HG03378 (cell line): Measurements from ENCODE around the gene JMY.

Experiments used
- ATAC-seq: cut with Tn5 transposase; IDR thresholded peaks from one replicate; pipeline ENCODE4 v1.9.1; 2021; ENCODE audit warnings: mild to moderate bottlenecking, moderate library complexity; ENCODE audit not compliant: unreplicated experiment

The JMY gene, protein sequence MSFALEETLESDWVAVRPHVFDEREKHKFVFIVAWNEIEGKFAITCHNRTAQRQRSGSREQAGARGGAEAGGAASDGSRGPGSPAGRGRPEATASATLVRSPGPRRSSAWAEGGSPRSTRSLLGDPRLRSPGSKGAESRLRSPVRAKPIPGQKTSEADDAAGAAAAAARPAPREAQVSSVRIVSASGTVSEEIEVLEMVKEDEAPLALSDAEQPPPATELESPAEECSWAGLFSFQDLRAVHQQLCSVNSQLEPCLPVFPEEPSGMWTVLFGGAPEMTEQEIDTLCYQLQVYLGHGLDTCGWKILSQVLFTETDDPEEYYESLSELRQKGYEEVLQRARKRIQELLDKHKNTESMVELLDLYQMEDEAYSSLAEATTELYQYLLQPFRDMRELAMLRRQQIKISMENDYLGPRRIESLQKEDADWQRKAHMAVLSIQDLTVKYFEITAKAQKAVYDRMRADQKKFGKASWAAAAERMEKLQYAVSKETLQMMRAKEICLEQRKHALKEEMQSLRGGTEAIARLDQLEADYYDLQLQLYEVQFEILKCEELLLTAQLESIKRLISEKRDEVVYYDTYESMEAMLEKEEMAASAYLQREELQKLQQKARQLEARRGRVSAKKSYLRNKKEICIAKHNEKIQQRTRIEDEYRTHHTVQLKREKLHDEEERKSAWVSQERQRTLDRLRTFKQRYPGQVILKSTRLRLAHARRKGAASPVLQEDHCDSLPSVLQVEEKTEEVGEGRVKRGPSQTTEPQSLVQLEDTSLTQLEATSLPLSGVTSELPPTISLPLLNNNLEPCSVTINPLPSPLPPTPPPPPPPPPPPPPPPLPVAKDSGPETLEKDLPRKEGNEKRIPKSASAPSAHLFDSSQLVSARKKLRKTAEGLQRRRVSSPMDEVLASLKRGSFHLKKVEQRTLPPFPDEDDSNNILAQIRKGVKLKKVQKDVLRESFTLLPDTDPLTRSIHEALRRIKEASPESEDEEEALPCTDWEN

DNA sequence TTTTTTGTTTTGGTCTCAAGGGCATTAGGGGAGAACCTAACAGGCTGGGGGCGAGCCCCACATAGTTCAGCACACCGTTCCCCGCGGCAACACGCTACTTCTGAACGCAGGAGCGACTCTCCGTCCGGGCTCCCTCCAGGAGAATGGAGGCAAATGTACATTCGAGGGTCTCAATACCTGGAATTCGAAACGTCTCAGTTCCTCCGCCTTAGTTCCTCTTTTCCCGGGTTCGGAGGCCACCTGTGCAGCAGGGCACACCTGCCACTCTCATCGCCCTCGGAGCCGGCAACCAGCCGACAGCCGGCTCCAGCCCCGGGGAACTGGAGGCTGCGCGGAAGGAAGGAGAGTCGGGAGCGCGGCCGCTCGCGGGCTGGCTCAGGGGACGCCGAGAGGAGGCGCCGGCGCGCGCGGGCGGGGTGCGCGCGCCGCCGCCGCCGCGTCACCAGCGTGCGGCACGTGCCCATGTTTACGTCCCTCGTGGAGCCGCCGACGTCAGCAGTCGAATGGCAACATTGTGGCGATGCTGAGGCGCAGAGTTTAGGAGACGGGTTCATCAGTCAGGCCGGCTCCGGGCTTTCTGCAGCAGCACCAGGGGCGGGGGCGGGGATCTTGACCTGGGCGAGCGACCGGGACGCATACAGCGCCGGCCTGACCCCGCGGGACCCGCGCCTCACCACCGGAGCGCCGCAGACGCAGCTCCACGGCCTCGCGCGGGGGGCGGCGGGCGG lies at the start of gene JMY:
Gene JMY (plus strand): TSS at position 498 of the 728 bp plus-strand sequence. CDS start 520 bp downstream, outside the sequence.
- peak; percentile 40 for ATAC-seq

DNA sequence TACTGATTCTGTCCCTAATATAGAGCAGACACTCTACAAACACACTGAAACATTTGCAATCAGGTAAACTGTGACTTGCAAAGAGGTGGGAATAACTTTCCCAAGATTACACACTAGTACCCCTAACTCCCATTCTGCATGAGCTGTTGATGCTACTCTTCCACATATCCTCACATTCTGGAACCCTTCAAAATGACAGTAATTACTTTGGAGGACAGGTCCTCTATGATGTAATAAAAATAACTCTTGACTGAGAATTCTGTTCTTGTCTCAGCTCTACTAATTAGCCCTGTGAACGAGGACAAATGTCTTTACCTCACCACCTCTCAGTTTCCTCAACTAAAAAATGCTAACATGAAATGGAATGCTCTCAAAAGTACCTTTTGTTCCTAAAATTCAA lies 49.5 kb upstream of the JMY start:
- no peak for ATAC-seq

DNA sequence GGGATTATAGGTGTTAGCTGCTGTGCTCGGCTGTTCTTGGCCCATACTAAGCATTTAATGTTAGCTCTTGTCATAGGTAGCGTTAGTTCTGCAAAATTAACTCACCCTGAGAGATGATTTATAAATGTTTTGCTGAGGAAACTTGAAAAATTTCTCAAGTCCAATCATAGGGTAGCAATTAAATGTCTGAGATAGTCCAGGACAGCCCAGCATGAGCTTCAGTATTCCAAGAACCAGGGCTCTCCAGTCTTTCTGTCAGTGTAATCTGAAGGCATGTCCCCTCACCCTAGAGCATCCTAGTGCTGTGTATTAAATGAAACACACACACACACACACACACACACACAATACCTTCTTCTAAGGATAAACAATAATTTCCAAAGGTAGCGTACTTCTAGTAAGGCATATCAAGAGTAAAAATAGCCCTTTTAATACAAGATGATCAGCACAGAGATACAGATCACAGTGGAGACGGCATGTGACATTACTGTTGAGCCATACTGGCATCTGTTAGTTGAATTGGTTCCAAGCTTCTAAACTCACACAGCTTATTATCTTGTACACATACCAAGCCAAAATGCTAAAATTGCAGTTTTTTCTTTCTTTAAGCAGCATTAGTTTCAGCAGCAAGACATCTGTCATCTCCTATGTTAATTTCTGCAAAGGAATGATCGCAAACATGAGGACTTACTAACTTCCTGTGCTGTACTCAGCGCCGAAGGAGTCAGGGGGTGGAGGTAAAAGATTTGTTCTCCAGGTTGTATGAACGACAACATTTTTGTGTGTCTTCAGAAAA lies 46.3 kb upstream of the JMY start:
- ATAC-seq = no peak

DNA sequence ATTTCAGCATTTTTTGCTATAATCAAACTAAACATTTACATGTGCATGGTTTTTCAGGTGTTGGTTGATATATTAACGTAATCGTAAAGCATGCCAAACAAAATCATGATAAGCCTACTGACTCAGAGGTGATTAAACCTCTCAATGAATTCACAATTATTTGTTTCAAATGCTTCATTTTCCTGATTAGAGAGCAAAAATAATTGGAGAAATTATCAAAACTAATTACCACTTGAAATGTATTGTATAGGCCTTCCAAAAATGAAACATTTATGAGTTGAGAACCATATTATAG lies 45.7 kb upstream of the JMY start:
- no peak for ATAC-seq

DNA sequence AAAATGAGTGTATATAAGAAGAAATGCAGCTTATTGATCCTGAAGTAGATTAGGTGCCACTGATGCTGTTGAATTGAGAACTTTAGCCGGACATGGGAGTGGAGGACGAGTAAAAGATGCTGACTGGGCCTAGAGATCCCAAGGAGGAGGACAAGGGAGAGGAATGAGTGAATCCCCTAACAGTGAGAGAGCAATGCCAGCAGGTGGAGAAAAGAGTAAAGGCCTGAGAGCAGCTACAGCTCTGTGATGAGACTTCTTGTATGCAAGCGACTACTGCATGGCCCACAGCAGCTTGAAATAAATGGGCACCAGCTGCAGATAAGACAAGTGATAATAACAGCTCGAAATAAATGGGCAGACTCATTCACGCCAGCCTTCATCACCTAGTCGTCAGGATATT lies 44.5 kb upstream of the JMY start:
- no peak for ATAC-seq

DNA sequence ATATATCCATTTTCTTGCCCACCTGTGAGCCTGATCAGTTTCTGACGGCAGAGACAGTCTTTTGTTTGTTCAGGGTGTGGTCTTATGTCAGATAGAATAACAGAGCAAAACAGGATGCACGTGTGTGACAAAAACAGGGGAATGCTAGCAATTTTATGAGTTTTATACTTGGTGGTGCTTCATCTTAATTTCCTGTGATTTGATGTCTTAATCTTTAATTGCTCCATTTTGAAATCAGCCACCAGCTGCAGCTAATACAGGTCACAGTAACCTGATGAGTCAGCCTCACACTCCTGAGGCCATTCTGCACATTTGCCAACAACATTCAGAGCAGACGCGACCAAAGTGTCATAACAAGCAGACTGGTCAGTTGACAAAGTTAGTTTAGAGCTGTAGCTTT lies 42.3 kb upstream of the JMY start:
- ATAC-seq = no peak

DNA sequence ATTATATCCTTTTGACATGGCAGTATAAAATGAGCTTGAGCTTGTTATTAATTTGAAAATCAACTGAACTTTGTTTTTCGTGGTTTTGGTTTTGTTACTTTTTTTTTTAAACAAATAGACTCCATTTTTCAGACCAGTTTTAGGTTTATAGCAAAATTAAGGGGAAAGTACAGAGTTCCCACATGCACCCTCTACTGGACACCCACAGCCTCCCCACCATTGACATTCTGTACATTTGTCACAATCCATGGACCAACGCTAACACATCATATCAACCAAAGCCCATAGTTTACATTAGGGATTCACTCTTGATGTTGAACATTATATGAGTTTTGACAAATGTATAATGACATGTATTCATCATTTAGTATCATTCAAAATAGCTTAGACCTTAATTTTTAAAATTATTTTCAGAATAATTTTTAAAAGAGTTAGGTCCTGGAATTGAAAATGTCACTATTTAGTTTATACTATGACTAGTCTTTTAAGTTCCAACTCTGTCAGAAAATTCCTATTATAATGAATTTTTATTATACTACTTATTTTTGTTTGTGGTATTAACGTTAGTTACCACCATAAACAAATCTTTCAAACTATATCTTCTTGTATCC lies 35.3 kb upstream of the JMY start:
- ATAC-seq = no peak

DNA sequence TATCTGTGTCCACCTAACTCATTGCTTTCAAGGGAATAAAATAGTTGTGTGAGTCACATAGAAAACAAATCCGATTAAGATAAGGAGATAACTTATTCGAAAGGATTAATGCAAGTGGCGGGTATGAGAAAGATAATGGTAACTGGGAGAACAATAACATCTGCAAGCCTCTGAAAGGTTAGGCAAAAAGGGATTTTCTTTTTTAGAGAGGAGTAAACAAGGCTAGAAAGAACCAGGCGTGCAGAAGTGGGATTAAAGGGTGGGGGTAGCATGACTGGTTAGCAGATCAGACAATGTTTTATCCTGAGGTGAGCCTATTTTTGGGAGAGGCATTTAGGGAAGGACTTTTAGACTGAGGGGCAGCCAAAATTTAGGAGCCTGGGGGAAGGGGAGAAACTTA lies 34.7 kb upstream of the JMY start:
- no peak for ATAC-seq

DNA sequence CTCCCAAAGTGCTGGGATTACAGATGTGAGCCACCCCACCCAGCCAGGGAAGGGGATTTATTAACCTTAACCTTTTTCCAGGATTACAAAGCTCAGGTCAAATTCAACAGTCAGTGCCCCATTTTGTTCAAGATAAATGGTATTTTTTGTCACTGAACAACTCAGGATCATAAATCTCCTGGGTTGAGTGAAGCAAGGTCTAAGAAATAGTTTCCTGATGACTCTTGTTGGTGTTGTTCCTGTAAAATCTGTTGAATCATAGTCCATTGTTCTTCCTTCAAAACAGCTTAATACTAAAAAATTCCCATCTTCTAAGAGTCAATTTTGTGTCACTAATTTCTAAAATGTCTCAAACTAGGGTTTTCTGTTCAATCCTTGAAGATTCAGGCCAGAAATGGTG lies 33.9 kb upstream of the JMY start:
- no peak for ATAC-seq

DNA sequence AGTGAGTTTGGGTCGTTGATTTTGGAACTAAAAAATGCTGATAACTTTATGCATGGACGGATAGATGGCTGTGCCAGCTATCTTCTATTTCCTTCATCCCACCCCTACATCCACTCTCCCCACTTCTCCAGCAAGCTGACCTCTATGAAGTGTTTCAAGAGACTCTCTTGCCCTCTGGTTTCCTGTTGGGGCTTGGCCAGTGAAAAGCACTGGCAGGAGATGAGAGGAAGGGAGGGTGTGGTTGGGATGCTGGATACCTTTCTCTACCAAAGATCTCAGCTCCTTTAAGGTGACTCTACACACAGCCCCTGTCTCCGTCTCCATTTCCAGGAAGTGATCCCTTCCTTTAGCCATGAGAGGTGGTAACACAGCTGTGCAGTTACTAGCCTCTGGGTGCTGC lies 30.0 kb upstream of the JMY start:
- ATAC-seq = no peak

DNA sequence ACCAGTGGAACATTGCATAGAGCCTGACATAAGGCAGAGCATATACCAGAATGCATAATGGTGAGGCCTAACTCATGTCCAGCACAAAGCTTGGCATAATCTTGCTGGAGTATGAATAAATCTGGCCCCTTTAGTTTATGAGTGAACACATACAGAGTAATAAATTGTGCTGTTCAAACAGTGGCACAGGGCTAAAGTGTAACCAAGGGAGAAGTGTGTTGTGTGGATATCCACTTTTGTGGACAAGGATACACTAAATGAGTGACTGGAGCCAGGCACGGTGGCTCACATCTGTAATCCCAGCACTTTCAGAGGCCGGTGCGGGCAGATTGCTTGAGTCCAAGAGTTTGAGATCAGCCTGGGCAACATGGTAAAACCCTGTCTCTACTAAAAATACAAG lies 29.4 kb upstream of the JMY start:
- ATAC-seq = no peak

DNA sequence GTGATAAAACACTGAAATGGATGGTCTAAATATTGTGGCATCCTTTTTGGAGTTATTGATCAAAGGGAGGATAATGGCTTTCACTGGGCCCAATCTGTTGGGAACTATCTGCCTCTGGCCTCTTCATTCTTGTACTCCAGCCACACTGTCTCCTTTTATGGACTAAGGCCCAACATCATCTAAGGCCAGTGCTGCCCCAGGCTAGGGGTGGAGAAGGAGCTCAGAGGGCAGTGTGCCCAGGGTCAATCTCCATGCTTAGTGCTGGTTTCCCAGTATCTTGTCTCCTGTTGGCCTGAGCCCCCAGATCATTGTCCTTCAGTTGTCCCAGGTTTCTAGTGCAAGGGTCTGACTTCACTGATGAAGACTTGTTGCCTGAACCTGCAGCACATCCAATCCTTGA lies 26.4 kb upstream of the JMY start:
- ATAC-seq = no peak

DNA sequence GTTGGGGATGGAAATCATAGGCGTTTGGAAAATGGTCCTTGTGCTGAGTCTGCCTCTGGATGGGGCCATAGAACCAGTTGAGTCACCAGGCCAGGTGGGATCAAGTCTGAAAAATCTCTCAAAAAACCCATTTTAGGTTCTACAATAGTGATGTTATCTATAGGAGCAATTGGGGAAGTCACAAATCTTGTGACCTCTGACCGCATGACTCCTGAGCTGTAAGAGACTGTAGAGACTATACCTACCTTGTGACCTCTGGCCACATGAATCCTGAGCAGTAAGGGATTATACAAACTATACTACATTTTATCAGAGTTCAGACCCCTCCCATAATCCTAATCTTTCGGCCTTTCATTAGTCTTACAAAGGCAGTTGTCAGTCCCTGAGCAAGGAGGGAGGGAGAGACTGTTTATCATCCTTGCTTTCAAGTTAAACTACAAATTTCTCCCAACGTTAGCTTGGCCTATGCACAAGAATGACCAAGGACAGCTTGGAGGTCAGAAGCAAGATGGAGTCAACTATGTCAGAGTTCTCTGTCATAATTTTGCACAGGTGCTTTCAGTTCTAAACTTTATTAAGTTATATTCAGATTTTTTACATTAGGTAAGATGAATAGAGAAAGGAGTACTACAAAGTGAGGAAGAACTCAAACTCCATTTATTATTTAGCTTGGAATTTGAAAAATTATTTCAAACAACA lies 11.5 kb upstream of the JMY start:
- ATAC-seq = no peak

DNA sequence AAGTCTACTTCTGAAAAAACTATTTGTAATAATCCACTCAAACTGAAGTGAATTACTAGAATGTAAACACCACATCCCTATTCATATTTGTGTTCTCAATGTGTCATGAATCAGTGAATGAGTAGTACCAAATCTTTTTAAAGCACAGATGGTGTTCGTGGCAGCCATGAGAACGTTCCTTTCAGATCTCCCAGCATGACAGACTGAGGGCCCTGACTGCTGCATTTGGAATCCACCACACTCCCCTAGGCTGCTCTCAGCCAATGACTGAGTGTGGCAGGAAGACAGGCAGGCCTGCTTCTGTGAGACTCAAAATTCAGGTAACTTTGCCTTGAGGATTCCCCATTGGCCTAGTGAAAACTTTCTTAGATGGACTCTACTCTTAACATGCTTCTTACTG lies 10.9 kb upstream of the JMY start:
- no peak for ATAC-seq

DNA sequence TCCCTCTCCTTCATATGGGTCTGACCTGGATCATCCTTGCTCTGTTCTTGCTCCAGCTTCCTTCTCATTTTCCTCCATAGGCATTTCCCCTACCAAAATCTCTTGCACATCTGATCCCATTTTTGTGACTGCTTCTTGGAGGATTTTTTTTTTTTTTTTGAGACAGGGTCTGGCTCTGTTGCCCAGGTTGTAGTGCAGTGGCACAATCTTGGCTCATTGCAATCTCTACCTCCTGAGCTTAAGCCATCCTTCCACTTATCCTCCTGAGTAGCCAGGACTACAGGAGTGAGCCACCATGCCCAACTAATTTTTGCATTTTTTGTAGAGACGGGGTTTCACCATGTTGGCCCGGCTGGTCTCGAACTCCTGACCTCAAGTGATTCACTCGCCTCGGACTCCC lies 10.5 kb upstream of the JMY start:
- no peak for ATAC-seq

DNA sequence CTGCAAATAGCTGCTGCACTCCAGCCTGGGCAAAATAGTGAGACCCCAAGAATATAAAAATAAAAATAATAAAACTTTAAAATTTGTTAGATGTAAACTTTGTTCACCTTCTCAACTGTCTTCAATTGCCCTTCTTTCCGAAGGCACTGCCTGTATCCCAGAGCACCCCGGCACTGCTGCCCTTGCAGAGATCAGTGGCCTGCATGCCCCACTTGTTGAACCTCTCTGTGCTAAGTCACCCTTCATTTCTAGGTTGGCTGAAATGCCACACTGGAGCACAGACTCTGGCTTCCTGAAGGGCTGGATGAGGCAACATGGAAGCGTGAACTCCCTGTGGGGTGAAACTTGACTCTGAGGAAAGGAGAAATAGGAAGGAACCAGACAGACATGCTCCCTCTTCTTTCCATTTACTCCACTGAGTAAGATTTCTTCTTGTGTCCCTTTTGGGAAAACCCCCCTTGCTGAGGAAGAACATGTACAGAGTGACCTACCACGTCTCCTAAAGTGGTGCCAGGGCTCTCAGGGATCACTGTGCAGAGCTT lies 8.4 kb upstream of the JMY start:
- no peak for ATAC-seq

DNA sequence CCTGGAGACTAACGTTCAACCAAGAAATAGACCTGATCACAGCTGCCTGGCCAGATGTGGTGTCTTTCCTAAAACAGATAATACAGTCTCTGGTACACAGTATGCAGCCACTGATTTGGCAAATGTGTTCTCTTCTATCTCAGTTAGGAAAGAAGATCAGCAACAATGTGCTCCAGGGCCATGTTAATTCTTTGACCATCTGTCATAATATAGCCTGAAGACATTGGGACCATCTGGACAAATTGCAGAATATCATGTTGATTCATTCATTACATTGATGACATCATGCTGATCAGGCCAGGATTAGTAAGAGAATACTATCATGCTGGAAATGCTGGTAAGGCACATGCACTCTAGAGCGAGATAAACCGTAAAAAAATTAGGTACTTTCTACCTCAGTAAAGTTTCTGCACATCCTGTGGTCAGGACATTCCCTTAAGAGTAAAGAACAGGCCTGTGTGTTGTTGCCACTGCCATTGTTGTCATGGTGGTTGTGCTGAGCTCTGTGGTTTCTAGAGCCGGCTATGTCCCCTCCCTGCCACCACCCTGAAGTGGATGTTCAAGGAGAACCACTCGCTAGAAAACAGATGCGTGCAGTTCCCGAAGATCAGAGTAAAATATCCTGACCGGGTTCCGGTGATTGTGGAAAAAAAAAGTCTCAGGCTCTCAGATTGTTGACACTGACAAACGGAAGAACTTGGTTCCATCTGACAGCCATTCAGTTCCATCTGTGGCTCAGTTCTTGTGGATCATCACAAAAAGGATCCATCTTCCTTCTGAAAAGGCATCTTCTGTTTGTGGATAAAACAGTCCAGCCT lies 6.4 kb upstream of the JMY start:
- peak; percentile 88 for ATAC-seq

DNA sequence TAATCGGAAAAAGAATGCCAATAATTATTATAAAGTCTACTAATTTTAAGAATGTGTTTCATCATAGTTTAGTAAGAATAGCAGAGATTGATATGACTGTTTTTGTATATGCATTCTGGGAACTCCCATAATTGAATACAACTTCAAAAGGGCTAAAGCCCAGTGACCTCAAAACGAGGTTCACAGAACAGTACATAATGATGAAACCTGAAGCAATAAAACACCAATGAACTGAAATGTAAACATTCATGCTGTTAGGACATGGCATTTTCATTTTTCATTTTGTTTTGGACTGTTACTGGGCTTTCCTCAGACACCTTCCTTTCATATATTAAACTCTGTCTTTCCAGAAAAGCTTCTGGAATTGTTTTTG lies 684 bp upstream of the JMY start:
- peak; percentile 21 for ATAC-seq
